Thyroid gland (tissue), 4 donors: ENCODE data around the gene CHRM5. TPM values are rescaled to one million over a fixed set of nuclear protein-coding genes. Genes with fewer than 3 reads are reported as not detected.
"Not testable (repeated sequence)": the region's sequence is repeated elsewhere in the genome, so short reads cannot be mapped to it uniquely, and the experiment has no call there.

ENCODE experiments used
- DNase-seq, 2 donors: peaks; one replicate each; pipeline ENCODE4 v3.0.0-alpha.2; 2019
- H3K27ac ChIP-seq, 3 donors: fragments of 200-600 bp; sonication (generic); 1 replicate in 2 of 3; 2 replicates in 1 of 3; pipeline ENCODE4 v1.5.1; 2016 to 2019; ENCODE audit warnings: mild to moderate bottlenecking in 1 of 3, moderate library complexity in 1 of 3
- H3K27me3 ChIP-seq: fragments of 200-600 bp; sonication (generic); one replicate; pipeline ENCODE4 v1.5.1; 2019
- H3K36me3 ChIP-seq, 2 donors: fragments of 200-600 bp; sonication (generic); one replicate each; pipeline ENCODE4 v1.5.1; 2016 to 2019
- H3K4me1 ChIP-seq, 2 donors: fragments of 200-600 bp; sonication (generic); one replicate each; pipeline ENCODE4 v1.5.1; 2017 to 2019
- H3K4me3 ChIP-seq, 3 donors: fragments of 200-600 bp; sonication (generic); replicated peaks in 1 of 3; 1 replicate in 2 of 3; 2 replicates in 1 of 3; pipeline ENCODE4 v1.5.1; 2016; ENCODE audit warnings: mild to moderate bottlenecking in 1 of 3
- H3K9me3 ChIP-seq: fragments of 200-600 bp; sonication (generic); one replicate; pipeline ENCODE4 v1.5.1; 2017
- CTCF ChIP-seq, 6 experiments: fragments of 200-600 bp in 3 of 6; fragments of 450-650 bp in 3 of 6; sonication (generic) in 3 of 6; IDR thresholded peaks; one replicate each; pipeline ENCODE4 v1.5.1; 2016 to 2019; ENCODE audit warnings: antibody characterized with exemption in 6 of 6, mild to moderate bottlenecking in 2 of 6, inconsistent platforms in 1 of 6, moderate library complexity in 1 of 6
- POLR2A ChIP-seq, 2 donors: fragments of 450-650 bp; IDR thresholded peaks; one replicate each; pipeline ENCODE4 v1.6.1; 2017; ENCODE audit warnings: antibody characterized with exemption in 2 of 2, mild to moderate bottlenecking in 2 of 2, moderate library complexity in 1 of 2
- WGBS, 2 donors: methylation state at CpG; one replicate each; pipeline ENCODE4 v1.1.5; 2017; 5-methylcytosine and 5-hydroxymethylcytosine counted together
- intact Hi-C: fragments of 100-400 bp; cut with DNase I; formaldehyde crosslinking; loops from one replicate; pipeline ENCODE4 v1.15.1; 2023
- total RNA-seq, 4 donors: library from RNA; depleted of rRNA; stranded (reverse); fragments of >200 nt; gene quantifications; one replicate each; pipeline ENCODE4 v1.2.3, GENCODE V29; 2016

The CHRM5 gene
- total RNA-seq, 4 donors from 2014 or later = not detected

GRCh38 chr15:34043813-34044212 is 75.5 kb downstream of the CHRM5 start:
- peaks cover 4 to 8% of the 10 kb centered on the region in 2 donors for H3K4me1 ChIP-seq
- TF ChIP-seq POLR2A (IDR thresholded peaks at IDR 0.05) (no peak), CTCF (IDR thresholded peaks at IDR 0.05) (no peak)
- no peak overlapping the region for H3K4me3 ChIP-seq
- intact Hi-C loops = no loop called here
- no peaks in the 10 kb centered on the region for H3K36me3 ChIP-seq
- no peak overlapping the region for H3K27ac ChIP-seq
- H3K27me3 ChIP-seq = no peaks in the 10 kb centered on the region
- whole genome bisulfite sequencing, 2 donors = 89 to 92% methylated on average over 2 of the region's 2 CpGs
- H3K9me3 ChIP-seq = no peaks in the 10 kb centered on the region
- DNase-seq = no peak

- H3K27me3 ChIP-seq = no peaks in the 10 kb centered on the region
- H3K4me3 ChIP-seq = no peak overlapping the region
- H3K4me1 ChIP-seq = no peaks in the 10 kb centered on the region
- TF ChIP-seq POLR2A (IDR thresholded peaks at IDR 0.05) (no peak), CTCF (IDR thresholded peaks at IDR 0.05) (no peak)
- H3K9me3 ChIP-seq = no peaks in the 10 kb centered on the region
- no peak for DNase-seq
- WGBS, 2 donors = 92 to 93% methylated on average over 16 of the region's 16 CpGs
- intact Hi-C loops = no loop called here
- H3K36me3 ChIP-seq = no peaks in the 10 kb centered on the region
- H3K27ac ChIP-seq = no peak overlapping the region
Measured at GRCh38 chr15:34046471-34047145, 78.3 kb downstream of the CHRM5 start.

GRCh38 chr15:34047893-34048775 is 79.8 kb downstream of the CHRM5 start:
- TF ChIP-seq CTCF (IDR thresholded peaks at IDR 0.05) (no peak), POLR2A (IDR thresholded peaks at IDR 0.05) (no peak)
- no peaks in the 10 kb centered on the region for H3K4me1 ChIP-seq
- no peaks in the 10 kb centered on the region for H3K36me3 ChIP-seq
- H3K4me3 ChIP-seq = no peak overlapping the region
- no peak overlapping the region for H3K27ac ChIP-seq
- no peaks in the 10 kb centered on the region for H3K27me3 ChIP-seq
- H3K9me3 ChIP-seq = no peaks in the 10 kb centered on the region
- intact Hi-C loops = no loop called here
- WGBS, 2 donors = 75 to 88% methylated on average over 9 to 10 of the region's 10 CpGs
- no peak for DNase-seq

GRCh38 chr15:34049112-34049511 is 80.8 kb downstream of the CHRM5 start:
- Histone ChIP-seq H3K36me3 (no peaks in the 10 kb centered on the region), H3K27ac (no peak overlapping the region), H3K4me3 (no peak overlapping the region), H3K4me1 (no peaks in the 10 kb centered on the region), H3K9me3 (no peaks in the 10 kb centered on the region), H3K27me3 (no peaks in the 10 kb centered on the region)
- no peak for TF ChIP-seq POLR2A (IDR thresholded peaks at IDR 0.05)
- no peak for TF ChIP-seq CTCF (IDR thresholded peaks at IDR 0.05)
- 95 to 96% methylated on average over 2 of the region's 2 CpGs for WGBS, 2 donors
- DNase-seq = no peak
- intact Hi-C loops = no loop called here

- not testable (repeated sequence) for DNase-seq
Measured at GRCh38 chr15:34050385-34050784, 82.1 kb downstream of the CHRM5 start.

More at GRCh38 chr15:34050385-34050784, 82.1 kb downstream of the CHRM5 start:
- H3K9me3 ChIP-seq, intact Hi-C loops, H3K4me3 ChIP-seq, H3K27ac ChIP-seq, H3K36me3 ChIP-seq, H3K27me3 ChIP-seq, H3K4me1 ChIP-seq: not testable (repeated sequence)
- WGBS, 2 donors = 91% methylated on average over 1 of the region's 1 CpG
